PFSK-1 (cell line): ENCODE results near the gene ATP11A.

ENCODE experiments used
- FOXP2 ChIP-seq: optimal IDR thresholded peaks from 2 replicates; pipeline ENCODE3; 2011; ENCODE audit warnings: borderline replicate concordance, control low read depth, inconsistent platforms; ENCODE audit not compliant: insufficient read depth; ENCODE audit errors: extremely low read length, extremely low read depth
- POLR2AphosphoS5 ChIP-seq: IDR thresholded peaks from 2 replicates; pipeline ENCODE4 v1.6.1; 2012; ENCODE audit warnings: low read depth, mild to moderate bottlenecking, control low read depth, low read length, moderate library complexity
- REST ChIP-seq, 2 experiments: IDR thresholded peaks; 2 replicates each; pipeline versions ENCODE4 v1.6.1 to v1.8.0; 2011 to 2012; ENCODE audit warnings: low read depth in 2 of 2, low read length in 2 of 2, control low read depth in 1 of 2, inconsistent platforms in 1 of 2, mild to moderate bottlenecking in 1 of 2, moderate library complexity in 1 of 2; ENCODE audit not compliant: insufficient read depth in 1 of 2
- SIN3A ChIP-seq: IDR thresholded peaks from 2 replicates; pipeline ENCODE4 v1.6.1; 2012; ENCODE audit warnings: mild to moderate bottlenecking, low read length, moderate library complexity, borderline replicate concordance; ENCODE audit not compliant: insufficient read depth
- TAF1 ChIP-seq: IDR thresholded peaks from 2 replicates; pipeline ENCODE4 v1.6.1; 2012; ENCODE audit warnings: low read length, control low read depth, borderline replicate concordance; ENCODE audit not compliant: insufficient read depth

Gene ATP11A

GRCh38 chr13:112661291-112661690 lies 28.5 kb upstream of the ATP11A start:
- TF ChIP-seq REST (IDR thresholded peaks at IDR 0.05; ENCODE audit: insufficient read depth in 1 of 2, low read depth in 2 of 2, low read length in 2 of 2) (no peak), TAF1 (no peak), POLR2AphosphoS5 (no peak), FOXP2 (no peak)

- TF ChIP-seq SIN3A (no peak), FOXP2 (no peak), TAF1 (no peak), REST (IDR thresholded peaks at IDR 0.05; ENCODE audit: insufficient read depth in 1 of 2, low read depth in 2 of 2, low read length in 2 of 2) (no peak), POLR2AphosphoS5 (no peak)
Measured at GRCh38 chr13:112664501-112665203, 25.2 kb upstream of the ATP11A start.

GRCh38 chr13:112668924-112669323 lies 20.9 kb upstream of the ATP11A start:
- no peak for TF ChIP-seq SIN3A
- no peak for TF ChIP-seq POLR2AphosphoS5
- no peak for TF ChIP-seq FOXP2
- no peak for TF ChIP-seq REST (IDR thresholded peaks at IDR 0.05; ENCODE audit: insufficient read depth in 1 of 2, low read depth in 2 of 2, low read length in 2 of 2)
- TF ChIP-seq TAF1, result no peak

GRCh38 chr13:112669881-112670499 lies 19.8 kb upstream of the ATP11A start:
- no peak for TF ChIP-seq TAF1
- no peak for TF ChIP-seq POLR2AphosphoS5
- TF ChIP-seq FOXP2, result no peak
- no peak for TF ChIP-seq REST (IDR thresholded peaks at IDR 0.05; ENCODE audit: insufficient read depth in 1 of 2, low read depth in 2 of 2, low read length in 2 of 2)
- TF ChIP-seq SIN3A, result no peak

GRCh38 chr13:112670864-112671263 lies 19.0 kb upstream of the ATP11A start:
- TF ChIP-seq REST (IDR thresholded peaks at IDR 0.05; ENCODE audit: insufficient read depth in 1 of 2, low read depth in 2 of 2, low read length in 2 of 2) (no peak), POLR2AphosphoS5 (no peak), FOXP2 (no peak), SIN3A (no peak), TAF1 (no peak)
